HG02610 (cell line): ENCODE results near the gene TRABD2B.

ENCODE experiments used
- ATAC-seq: cut with Tn5 transposase; IDR thresholded peaks from one replicate; pipeline ENCODE4 v1.9.1; 2021; ENCODE audit warnings: mild to moderate bottlenecking, moderate library complexity; ENCODE audit not compliant: unreplicated experiment

Gene TRABD2B

DNA sequence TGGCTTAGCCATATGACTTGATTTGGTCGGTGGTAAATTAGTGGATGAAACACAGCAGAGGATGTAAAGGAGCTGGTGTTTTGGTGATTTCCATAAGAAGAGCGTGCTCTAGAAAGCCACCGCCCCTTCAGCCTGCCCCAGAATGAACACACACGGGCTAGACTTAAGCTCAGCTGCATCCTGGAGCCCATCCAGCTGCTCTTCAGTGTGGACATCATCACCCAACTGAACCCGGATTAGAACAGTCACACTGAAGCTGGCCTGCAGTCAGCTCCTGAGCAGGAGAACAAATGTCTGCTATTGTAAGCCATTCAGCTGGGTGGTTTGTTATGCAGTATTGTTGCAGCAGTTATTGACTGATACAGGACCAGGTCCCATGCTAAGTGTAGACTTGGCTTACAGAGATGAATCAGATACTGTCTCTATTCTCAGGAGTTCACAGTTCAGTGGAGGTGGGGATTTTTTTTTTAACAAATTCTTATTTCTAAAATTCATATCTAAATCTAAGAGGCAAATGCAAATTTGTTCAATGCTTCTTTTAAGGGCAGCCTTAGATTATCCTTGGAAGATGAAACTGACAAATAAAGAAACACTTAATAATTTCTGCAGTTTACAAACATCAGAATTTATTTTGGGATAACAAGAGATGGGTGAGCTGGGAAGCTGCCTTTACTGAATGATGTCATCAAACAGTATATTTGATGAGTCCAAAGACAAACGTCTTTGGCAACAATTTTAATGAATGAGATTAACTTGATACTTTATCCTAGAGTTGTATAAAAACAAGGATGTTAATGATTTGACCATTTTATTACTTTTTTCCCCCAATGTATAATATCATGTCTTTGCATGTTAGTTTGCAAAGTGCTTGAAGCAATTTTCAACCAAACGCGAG lies 251.2 kb downstream of the TRABD2B start:
- no peak for ATAC-seq

DNA sequence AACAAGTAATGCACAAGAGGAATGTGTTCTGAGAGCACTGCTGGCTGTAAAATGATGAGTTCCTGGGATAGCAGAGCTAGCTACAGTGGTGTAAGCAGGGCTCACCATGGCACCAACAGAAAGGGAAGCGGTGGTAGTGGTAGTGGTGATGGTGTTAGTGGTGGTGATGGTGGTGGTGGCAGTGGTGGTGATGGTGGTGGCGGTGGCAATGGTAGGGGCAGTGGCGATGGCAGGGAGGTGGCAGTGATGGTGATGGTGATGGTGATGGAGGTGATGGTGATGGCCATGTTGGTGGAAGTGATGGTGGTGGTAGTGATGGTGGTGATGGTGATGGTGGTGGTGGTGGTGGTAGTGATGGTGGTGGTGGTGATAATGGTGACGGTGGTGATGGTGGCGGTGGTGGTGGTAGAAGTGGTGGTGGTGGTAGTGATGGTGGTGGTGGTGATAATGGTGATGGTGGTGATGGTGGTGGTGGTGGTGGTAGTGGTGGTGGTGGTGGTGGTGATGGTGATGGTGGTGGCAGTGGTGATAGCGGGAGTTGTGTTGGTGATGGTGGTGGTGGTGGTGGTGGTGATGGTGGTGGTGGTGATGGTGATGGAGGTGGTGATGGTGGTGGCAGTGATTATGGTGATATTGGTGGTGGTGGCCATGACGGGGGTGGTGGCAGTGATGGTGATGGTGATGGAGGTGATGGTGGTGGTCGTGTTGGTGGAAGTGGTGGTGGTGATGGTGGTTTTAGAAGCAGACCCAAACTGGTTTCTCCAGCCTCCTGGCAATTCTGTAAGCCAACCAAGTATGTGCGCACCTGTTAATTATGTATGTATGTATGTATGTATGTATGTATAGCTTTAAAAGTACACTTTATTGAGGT lies 254.1 kb downstream of the TRABD2B start:
- no peak for ATAC-seq

DNA sequence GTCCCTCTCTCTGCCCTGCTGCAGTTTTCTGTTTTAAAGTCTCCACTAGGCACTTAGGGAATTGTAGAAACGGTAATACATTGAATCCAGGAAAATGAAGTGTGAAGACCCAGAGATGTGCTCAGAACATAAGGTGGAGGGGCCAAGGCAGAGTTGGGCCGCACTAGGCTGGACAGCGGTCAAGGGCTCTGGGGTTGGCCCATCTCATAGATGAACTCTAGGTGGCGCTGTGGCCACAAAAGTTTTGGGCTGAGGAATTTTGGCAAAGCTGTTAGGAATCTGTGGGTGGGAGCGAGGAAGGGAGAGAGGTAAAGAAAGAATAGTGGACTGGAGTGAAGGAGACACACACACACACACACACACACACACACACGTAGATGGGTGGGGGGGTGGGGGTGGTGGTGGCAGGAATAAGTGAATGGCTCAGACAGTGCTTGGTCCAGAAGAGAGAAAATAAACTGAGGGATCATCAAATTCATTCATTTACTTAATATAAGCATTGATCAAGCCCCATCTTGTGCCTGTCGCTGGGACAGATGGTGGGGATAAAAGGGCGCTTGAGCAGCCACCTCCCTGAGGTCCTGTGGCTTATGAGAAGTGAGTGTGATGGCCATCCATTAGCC lies 258.5 kb downstream of the TRABD2B start:
- no peak for ATAC-seq

DNA sequence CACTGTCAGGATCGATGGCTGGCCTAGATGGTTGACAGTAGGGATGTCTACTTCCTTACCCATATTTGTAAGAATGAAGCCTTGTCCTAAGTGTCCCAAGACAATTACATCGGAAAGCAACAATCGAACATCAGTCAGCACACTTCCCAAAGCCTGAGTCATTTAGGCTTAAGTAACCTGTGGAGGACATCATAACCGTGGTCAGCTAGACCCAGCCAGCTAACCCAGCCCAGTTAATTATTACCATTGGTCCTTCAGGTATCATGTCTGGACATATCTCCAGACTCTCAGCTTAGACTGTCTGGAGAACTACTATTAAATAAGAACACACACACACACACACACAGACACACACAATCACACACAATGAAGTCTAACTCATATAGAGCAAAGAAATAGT lies 264.7 kb downstream of the TRABD2B start:
- no peak for ATAC-seq

DNA sequence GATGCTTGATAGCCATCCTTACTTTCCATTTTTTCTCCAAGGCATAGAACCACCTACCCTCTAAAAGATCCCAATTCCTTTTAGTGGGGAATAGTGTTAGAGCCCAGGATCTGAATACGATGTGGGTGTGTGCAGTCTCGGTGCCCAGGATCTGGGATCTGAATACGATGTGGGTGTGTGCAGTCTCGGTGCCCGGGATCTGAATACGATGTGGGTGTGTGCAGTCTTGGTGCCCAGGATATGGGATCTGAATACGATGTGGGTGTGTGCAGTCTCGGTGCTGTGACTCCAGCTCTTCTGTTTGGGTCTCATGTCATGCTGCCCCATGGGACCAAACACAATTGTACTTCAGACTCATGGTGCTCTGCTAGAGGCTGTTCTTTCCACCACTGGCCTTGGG lies 265.5 kb downstream of the TRABD2B start:
- ATAC-seq = no peak

DNA sequence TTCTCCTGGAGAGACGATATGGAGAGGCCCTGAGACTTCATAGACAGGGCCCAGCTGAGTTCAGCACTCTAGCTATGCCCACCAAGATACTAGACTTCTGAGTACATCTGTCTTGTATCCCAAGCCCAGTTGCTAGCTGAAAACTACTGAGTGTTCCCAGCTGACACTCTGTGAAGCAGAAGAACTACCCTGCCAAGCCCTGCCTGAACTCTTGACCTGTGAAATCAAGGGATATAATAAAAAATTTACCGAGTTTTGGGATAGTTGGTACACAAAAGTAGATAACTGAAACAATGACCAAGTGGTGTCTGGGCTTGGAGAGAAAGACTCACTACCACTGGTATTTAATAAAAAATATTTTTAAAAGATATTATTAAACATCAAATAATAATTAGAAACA lies 267.5 kb downstream of the TRABD2B start:
- no peak for ATAC-seq

DNA sequence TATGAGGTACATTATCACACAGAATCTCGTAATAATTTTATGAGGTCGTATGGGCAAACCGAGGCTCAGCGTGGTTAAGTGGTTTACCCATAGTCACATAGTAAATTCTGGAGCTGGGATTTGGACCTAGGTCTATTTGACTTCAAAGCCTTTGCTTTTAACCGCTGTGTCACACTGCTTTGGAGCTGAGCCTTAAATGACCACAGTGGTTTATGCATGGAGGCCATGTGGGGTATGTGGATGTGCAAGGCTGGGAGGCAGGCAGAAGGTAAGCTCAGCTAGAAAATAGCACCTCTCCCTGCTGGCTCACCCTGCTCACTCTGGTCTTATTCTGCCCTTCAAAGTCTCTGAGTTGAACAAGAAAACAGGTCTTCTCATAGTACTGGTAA lies 269.5 kb downstream of the TRABD2B start:
- ATAC-seq = no peak

DNA sequence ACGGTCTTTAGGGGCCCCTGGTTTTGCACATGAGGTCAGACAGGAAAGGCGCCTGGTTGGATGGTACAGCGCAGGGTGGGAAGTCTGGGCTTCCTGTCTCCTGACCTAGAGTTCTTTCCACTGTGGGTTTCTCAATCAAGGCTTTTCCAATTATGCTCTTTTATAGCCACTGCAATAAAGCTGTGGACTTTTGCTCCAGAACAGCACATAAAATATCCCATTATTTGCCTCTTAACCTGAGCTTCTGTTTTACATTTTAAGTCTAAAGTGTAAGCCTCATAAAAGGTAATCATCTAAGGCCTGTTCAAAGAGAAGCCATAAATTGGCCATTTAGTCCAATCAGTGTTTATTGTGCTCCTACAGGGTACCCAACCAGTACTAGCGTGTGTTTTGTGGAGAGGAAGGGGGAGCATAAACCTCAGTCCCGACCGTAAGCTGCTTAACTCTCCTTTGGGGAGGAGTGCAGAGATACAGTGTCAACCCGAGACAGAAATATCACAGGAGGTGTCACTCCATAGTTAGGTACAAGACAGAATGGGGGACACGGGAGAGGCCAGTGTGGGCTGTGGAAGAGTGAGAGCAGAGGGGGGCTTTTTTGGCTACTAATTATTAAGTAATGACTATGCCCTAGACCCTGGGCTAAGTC lies 270.0 kb downstream of the TRABD2B start:
- ATAC-seq = no peak

DNA sequence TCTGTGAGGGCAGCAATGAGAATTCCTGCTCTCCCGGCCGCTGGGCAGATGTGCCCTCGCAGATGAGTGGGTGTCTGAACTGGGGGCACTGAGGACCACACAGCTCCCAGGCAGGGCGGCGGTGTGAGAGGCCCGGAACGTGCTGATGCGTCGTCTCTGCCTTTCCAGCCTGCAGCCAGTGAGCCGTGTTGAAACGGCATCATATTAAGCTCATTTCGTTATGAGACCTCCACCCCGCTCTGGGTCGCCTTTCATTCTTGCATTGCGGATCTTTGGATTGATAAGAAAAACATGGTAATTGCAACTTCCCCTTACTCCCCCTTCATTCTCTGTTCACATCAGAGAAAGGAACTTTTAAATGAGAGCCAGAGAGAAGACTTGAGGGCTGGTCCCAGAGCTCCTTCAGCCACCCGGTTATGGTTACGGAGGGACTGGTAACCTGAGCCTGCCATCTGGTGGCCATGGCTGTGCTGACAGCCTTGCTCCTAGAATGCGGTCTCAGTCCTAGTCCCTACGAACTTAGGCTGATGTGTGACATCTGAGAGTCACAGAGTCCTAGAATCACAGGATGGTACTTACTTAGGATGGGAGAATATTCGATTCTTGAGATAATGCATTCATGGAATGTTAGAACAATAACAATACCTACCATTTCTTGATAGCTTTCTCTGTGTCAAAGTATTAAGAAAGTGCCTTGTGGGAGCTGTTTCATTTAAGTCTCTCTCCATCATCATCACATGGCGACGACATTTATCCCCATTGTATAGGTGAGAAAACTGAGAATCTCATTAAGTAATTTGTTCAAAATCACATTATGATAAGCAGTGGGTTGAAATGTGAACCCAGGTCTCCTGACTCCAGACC lies 271.0 kb downstream of the TRABD2B start:
- peak; percentile 93 for ATAC-seq

DNA sequence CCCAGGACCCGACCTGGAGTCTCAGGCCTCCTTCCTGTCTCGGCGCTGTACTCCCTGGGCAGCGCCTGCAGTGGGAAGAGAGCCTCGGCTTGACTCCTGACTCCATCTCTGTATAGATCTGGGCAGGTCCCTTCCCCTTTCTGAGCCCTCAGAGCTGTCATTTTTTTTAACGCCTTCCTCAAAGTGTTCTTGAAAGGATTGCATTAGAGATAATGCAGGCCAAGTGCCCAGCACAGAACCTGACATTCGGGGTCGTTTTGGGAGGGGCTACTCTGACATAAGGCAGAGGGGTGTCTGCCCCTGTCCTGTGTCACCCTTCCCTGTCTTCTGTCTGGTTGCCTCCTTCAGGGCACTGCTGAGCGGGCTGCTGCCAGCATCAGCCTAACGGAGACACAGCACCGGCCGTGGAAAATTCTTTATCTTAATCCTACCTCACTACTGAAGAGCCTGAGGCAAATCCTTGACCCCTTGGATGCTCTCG lies 271.6 kb downstream of the TRABD2B start:
- ATAC-seq = no peak

DNA sequence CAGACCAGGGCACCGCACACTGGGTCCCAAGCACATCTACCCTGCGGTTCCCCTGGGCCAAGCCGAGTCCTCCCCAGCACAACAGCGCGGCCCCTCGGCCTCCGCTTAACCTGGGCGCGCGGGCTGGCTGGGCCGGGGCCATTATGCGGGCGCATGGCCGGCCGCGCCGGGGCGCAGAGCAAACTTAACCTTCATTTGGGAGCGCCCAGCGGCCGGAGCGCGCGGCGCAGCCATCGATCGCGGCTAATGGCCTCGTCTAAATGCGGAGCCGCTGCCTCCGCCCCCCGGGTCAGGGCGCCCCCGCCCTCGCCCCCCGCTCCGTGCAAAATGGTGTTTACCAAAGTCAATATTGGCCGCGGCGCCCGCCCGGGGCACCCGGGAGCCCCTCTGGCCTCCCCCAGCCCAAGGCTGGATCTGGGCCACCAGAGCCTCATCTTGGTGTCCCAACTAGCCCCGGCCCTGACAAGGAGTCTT lies 272.1 kb downstream of the TRABD2B start:
- ATAC-seq = no peak

DNA sequence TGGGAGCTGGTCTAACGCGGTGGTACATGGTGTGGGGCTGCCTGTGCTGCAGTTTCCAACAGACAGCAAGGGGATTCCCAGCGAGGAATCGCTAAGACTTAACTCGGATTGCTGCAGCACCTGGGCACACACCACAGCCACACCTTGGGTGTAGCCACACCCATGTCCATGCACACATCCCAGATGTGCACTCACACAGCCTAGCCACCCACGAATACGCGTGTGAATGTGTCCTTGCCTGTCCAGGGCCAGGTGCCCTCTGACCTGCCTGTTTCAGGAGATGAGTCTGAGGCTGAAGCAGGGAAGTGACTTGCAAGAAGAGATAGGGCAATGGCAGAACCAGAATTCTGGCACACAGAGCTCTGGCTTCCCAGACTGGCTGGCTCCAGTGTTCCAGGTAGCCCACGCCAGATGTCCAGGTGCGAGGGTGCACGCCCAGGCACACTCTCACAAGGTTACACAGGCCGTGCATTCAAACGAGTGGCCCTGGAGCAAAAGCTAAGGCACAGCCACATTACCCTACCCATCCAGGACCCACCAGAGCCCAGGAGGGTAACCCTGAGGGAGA lies 272.7 kb downstream of the TRABD2B start:
- ATAC-seq = no peak

DNA sequence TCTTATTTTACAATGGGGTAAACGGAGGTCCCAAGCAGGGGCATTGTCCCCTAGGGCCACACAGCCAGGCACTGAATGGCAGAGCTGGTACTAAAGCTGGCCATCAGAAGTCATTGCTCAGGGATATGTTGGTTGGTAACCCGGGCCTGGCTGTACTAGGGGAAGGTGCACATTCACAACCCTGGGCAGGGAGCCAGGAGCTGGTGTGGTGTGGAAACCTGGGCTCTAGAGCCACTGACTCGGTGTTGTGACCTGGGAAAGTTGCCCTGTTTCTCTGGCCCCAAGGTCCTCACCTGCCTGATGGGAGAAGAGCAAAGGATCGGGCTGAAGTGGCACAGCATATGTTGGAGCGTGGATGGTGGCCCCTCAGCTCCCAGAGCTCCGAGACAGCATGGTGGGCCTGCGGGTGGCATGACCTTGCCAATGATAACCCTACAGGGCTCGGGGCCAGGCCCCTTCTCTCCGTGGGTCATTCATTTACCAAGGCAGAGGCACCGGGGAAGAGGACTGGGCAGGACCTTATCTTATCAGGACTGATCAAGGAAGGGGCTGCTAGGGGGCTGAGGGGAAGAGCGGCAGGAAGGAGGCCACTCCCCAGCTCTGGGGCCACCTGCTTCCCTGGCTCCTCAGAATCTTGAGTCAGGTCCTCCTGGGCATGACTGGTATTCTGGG lies 274.1 kb downstream of the TRABD2B start:
- no peak for ATAC-seq

DNA sequence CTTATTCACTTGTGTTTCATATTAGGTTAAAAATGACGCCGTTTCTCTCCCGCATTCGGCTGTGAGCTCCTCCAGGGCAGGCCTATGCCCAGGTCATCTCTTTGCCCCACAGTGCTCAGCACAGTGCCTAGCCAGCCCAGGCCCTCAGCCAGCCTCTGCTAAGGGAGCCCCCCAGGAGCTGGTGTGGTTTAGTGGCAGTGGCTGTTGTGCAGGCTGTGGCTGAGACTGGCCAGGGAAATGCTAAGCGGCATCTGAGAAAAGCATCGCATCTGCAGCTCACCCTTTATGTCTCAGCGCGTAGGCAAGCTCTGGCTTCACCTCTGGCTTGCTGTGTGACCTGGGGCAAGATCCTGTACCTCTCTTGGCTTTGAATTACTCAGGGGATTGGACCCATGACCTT lies 275.1 kb downstream of the TRABD2B start:
- no peak for ATAC-seq

DNA sequence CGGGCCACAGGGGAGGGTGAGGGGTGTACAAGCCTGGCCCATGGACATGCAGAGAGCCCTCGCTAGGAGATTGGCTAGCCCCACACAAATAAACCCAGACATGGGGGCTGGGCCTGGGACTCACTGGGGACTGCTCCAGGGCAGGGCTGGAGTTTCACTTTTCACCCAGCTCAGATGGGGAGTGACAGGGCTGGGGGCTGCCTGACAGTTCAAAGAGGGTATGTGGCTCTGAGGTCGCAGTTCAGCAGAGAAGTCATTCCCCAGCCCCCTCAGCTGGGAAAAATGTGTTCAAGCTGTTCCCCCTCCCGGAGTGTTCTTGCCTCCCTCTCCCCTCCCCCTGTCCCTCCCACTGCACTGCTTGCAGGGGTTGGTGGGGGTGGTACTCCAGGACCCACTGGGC lies 277.1 kb downstream of the TRABD2B start:
- no peak for ATAC-seq

DNA sequence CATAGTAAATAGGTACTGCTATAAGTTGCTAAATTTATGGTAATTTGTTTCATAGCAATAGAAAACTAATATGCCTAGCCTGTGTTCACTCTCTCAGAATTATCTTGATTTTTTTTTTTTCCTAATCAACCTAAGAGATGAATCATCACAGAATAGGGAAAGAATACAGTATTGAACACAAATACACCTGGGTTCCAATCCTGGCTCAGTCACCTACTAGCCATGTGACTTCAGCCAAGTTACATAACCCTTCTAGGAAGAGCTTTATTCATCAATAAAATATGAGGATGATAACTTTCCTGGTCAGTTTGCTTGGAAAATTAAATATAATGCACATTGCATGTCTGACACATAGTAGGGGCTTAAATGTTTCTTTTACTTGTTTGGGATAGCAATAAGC lies 279.8 kb downstream of the TRABD2B start:
- no peak for ATAC-seq

DNA sequence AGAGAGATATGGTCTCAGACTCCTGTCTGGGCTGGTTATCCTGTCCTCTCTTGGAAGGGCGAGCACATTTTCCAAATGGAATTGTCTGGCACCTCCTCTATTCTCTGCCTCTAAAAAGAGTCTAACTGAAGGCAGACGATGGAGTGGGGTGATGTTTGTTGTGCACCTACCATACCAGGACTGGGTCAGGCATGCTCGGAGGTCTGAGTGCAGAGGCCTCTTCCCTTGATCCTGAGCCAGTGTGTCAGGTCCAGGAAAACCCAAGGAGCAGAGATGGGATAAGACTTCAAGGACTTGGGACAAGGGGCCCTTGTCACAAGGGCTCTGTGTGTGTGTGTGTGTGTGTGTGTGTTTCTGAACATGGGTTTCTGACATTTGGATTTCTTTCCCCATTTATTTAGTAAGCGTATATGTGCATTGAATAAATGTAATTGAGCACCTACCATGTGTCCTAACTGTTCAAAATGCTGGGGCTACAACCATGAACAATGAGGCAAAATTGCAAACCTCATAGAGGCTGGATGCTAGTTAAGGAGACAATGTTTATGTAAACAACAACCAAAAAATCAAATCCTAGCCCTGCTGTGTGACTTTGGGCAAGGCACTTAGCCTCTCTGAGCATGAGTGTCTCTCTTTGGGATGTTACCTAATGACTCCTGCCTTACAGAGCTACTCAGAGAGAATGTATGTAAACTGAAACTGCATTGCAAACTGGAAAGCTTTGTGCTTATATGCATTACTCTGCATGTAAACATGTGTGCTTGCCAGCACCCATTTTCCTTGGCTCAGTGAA lies 283.0 kb downstream of the TRABD2B start:
- ATAC-seq = no peak

DNA sequence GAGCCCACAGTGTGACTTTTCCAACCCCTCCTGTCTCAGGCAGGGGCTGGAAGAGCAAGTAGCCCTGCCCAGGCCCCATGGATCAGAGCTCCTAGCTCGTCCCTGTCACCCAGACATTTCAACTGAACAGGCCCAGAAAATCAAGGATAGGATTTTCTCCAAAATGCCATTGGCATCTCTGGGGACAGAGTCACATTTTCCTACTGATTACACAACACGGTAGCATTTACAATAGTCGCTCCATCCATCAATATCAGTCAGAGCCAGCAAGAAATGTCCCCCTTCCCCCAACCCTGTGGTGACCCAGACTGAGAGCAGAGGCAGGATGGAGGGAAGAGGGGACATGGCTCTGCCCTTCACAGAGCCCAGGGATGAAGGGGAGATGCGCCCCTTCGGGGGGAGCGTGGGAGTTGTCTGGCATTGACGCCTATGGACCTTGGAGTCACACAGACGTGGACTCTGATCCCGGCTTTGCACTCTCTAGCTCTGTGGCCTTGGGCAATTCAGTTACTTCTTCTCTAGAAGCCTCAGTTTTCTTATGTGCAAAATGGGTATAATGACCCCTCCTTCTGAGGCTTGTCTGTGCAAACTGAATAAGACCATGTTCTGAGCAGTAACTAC lies 283.7 kb downstream of the TRABD2B start:
- no peak for ATAC-seq
